ENCODE results near the gene CACNA1B.
"Not testable (repeated sequence)": the region's sequence is repeated elsewhere in the genome, so short reads cannot be mapped to it uniquely, and the experiment has no call there.

Gene CACNA1B

DNA sequence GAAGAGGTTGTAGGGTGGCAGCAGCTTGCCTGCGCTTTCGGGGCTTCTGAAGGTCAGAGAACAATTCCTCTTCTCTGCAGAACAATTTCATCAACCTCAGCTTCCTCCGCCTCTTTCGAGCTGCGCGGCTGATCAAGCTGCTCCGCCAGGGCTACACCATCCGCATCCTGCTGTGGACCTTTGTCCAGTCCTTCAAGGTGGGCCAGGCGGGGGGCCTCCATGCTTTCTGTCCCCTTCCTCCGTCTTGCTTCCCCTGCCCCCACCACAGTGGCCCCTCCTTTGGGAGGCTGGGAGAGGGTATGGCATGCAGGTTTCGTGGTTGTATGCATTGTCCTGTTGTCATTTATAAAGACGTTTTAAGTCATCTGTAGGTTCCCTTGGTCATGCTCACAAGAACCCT, 195.8 kb downstream of the CACNA1B start:
- no peak for DNase-seq (ENCODE audit: low read depth in 2 of 2)

DNA sequence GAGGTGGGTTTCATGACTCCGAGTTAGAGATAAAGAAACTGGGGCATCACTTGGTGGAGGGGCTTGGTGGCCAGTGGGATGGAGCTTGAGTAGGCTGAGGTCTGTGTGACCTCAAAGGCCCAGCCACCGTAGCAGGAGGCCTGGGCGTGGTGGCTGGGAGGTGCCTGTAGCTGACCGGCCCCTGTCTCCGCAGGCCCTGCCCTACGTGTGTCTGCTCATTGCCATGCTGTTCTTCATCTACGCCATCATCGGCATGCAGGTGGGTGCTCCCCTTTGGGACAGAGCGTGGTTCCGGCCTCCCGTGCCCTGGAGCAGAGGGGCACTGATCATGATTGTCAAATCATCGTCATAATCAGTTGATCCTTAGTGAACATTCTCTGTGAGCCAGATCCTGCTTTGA, 196.2 kb downstream of the CACNA1B start:
- DNase-seq (ENCODE audit: low read depth in 2 of 2), result no peak

DNA sequence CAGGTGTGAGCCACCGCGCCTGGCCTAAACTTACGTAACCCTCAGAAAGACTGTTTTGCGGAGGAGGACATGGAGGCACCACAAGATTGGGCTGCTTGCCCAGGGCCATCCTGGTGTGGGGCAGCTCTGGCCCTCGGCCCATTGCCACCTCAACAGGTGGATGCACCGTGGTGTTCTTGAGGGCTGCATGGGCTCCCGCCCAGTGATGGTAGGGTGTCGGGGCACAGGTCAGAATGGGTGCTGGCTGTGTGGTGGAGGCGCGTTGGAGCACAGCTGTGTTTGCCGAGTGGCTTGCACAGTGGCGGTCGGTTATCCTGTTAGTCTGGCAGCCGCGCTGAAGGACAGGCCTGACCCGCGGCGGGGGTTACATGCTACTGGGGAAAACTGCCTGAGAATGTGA, 196.9 kb downstream of the CACNA1B start:
- no peak for DNase-seq (ENCODE audit: low read depth in 2 of 2)

DNA sequence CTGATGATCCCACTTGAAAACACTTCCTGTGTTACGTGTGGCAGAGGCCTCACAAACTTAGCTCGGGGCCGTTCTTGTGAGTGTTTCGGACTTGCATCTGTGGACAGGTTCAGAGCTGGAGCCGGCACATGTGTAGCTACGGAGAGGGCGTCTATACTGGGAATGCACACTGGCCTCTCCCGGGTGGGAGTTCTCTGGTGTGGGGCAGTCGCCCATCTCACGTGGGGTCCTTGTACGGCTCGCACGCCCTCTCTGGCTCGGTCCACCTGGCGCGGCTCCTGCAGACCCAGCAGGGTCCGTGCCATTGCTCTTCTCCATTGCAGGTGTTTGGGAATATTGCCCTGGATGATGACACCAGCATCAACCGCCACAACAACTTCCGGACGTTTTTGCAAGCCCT, 197.9 kb downstream of the CACNA1B start:
- no peak for DNase-seq (ENCODE audit: low read depth in 2 of 2)

DNA sequence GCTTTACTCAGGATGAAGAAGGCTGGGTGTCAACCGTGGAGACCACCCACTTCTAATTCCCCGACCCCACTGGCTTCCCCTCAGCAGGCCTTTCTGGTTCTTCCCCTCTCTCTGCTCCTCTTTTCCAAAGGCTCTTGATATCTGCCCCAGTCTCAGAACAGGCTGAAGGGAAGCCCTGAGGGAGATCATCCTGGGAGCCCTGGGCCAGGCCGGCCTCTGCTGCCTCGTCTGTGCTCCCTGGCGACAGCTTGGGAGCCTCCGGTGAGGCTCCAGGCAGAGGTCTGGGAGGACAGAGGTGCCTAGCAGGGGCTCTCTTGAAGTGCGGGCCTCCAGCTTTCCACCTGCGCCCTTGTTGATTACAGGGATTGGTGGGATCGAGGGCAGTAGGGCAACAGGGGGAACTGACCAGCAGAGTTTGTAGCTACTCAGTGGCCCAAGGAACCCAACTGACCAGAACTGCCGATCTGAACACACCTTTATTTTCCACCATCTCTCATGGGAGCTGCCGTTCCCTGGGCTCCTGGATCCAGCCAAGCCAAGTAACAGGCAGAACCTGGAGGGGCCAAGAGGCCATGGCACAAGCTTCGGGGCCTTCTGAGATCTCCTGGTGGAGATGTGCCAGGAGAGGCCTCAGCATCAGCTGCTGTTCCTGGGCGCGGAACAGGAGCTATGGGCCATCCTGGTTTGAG, 198.5 kb downstream of the CACNA1B start:
- DNase-seq (ENCODE audit: low read depth in 2 of 2), result no peak

DNA sequence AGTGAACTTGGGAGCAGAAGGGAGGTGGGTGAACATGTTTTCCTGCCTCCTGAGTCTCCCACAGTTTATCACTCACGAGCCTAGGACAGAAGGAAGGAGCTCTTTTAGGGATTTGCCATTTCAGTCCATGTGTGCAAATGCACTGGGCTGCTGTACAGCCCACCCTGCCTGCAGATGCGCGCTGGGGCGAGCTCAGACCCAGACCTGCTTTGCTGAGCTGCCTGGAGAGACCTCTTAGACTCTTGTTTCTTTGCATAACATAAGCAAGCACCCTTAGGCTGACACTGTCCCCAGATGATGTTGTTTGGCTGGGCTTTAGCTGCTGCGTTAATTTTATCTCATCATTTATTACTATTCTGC, 199.0 kb downstream of the CACNA1B start:
- no peak for DNase-seq (ENCODE audit: low read depth in 2 of 2)

DNA sequence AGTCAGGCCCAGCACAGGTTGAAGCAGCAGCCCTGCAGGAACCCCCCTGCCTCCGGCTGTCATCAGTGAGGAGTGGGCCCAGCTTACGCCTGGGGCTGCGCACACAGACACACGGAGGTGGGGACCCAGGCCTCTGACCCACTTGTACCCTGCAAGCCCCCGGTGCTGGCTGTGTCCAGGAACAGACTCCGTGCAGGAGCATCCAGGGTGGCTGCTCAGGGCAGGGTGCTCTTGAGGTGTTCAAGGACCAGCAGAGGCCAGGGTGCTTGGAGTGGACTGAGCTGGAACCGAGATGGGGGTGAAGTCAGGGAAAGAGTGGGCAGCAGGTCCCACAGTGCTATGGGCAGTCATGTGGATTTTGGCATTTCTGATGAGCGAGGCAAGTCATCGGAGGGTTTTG, 199.5 kb downstream of the CACNA1B start:
- no peak for DNase-seq (ENCODE audit: low read depth in 2 of 2)

DNA sequence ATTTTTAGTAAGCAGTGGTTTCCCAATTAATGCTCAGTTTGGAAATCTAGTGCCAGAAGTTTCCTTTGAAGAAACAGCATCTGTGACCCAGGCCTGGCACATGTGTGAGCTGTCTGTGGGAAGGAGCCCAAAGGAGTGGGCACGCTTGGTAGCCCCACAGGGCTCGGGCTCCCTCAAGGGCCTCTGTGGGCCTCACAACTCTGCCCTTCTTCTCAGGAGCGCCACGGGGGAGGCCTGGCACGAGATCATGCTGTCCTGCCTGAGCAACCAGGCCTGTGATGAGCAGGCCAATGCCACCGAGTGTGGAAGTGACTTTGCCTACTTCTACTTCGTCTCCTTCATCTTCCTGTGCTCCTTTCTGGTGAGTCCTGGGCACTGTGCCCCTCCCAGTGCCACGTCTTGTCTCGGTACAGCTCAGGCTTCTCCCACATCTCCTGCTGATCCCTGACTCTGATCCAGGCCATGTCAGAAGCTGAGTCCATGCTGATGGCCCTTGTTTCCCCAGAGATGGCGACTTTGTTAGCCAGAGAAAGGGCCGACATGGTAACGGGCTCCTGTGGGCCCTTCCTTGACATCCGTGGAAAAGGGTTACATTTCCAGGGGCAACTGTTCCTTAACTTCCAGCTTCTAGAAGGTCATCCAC, 200.4 kb downstream of the CACNA1B start:
- DNase-seq (ENCODE audit: low read depth in 2 of 2), result no peak

DNA sequence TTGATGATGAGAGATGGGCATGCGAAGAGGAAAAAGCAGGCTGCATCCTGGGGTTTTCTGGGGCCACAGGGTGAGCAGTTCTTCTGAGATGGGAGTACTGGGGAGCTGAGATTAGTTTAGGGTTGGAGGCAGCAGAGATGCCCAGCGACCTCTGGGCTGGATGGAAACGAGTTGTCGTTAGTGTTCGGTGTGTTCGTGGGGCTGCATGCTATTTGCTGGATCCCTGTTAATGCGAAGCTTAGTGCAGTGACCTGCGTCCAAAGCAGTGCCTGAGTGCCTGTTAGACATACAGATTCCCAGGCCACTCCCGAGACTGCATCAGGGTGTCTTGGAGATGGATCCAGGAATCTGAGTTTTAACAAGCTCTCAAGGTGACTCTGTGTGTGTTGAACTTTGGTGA, 201.3 kb downstream of the CACNA1B start:
- DNase-seq (ENCODE audit: low read depth in 2 of 2), result no peak

DNA sequence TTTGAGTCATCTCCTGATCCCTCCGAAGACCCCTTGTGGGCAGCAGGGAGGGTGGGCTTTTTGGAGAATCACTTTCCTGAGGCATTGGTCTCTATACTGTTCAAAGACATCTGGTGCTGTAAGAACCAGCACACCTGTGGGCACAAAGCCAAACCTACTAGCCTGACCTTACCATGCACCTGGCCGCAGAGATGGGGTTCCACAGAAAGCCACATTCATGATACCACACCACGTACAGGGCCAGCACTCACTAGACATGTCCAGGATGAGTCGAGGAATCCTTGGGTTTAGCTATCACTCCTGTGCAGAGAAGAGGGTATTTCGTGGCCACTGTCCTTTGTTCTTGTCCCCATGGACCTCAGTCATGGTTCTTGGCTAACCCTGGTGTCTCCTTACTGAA, 203.4 kb downstream of the CACNA1B start:
- no peak for DNase-seq (ENCODE audit: low read depth in 2 of 2)

DNA sequence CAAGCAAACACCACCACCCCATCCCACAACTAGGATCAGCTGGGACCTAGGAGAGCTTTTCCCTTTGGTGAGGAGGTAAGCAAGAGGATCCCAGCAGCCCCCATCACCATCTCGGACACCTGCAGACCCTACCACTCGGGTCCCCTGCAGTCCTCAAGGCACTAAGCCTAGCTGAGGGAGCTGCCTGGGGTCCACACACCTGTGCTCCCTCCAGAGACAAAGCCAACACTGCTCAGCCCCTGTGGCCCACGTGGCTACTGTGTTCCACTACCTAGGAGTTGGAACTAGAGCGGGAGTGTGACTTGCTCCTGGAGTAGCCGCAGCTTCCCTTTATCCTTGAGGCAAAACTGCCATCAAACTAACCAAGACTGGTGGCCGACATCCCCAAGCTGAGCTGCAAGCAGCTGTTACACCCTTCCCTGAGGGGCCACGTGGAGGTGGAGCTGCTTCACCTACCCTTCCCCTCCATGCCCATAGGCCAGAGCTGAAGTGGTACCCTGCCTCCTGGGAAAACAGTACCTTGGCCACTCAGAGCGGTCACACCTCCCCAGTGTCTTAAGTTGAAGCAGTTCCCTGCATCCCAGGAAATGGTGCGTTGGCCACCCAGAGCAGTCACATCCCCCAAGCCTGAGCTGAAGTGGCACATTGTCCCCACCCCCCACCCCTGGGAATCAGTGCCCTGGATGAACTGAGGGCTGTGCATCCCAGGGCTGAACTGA, 205.5 kb downstream of the CACNA1B start:
- DNase-seq (ENCODE audit: low read depth in 2 of 2), result no peak

DNA sequence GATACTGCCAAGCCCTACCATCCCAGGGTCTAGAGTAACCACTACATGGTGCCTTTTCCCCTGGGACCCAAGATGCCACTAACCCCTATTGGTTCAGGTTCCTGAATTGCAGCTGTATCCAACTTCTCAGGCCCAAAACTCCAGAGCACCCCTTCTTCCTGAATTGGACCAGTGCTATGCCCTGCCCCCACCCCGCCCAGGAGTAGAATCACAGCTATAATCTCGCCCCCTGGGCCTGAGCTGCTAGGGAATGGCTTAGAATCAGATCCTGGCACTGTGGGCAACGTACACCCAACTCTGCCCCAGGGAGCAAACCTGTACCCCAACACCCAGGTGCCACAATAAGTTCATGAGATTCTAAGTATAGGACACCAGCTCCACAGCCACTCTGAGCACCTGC, 206.3 kb downstream of the CACNA1B start:
- DNase-seq (ENCODE audit: low read depth in 2 of 2), result no peak

DNA sequence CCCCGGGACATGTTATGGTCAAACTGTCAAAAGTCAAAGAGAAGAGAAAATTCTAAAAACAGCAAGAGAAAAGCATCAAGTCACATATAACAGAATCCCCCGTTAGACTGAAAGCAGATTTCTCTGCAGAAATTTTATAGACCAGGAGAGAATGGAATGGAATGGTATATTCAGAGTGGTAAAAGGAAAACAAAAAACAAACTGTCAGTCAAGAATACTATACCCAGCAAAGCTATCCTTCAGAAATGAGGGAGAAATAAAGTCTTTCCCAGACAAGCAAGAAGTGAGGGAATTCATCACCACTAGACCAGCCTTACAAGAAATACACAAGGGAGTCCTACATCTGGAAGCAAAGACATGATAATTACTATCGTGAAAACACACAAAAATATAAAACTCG, 208.0 kb downstream of the CACNA1B start:
- no peak for DNase-seq (ENCODE audit: low read depth in 2 of 2)

DNA sequence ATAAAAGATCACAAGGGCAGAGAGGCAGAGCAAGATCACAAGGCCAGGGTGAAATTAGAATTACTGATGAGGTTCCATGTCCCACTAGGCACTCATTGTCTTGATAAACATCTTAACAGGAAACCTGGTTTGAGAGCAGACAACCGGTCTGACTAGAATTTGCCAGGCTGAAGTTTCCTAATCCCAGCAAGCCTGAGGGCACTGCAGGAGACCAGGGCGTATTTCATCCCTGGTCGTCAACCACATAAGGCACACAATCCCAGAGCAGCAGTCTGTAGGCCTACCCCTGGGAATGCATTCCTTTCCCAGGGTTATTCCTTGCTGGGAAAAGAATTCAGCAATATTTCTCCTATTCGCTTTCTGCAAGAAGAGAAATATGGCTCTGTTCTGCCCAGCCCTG, 214.5 kb downstream of the CACNA1B start:
- not testable (repeated sequence) for DNase-seq (ENCODE audit: low read depth in 2 of 2)

DNA sequence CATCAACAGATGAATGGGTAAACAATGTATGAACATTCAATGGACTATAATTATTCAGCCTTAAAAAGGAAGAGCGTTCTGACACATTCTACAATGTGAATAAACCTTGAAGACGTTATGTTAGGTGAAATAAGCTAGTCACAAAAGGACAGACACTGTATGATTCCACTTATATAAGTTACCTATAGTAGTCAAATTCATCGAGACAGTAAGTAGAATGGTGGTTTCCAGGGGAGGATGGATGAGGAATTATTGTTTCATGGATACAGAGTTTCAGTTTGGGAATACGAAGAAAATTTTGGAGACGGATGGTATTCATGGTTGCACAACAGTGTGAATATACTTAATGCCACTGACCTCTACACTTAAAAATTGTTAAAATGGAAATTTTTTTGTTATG, 216.4 kb downstream of the CACNA1B start:
- no peak for DNase-seq (ENCODE audit: low read depth in 2 of 2)

DNA sequence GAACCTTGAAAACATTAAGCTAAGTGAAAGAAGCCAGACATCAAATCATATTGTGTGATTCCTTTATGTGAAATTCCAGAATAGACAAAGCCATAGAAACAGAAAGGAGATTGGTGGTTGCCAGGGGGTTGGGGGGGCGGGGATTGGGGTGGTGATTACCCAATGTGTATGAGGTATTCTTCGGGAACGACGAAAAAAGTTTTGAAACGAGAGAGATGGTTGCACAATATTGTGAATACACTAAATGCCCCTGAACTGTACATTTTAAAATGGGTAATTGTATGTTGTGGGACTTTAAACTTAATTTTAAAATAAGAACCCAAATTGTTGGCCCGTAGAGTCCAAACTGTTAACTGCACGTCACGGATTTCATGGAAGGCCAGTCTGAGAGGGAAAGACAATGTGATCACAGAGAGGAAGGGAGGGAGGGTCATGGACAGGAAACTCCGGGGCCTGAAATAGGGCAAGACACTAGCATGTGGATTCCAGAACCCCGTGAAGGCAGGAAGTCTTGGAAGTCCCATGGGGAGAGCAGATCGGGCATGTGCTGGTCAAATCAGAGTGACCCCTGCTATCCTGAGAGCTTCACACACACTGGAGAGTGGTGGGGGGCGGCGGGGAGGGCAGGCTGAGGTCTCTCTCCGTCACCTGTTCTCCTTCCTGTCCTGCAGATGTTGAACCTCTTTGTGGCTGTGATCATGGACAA, 218.4 kb downstream of the CACNA1B start:
- no peak for DNase-seq (ENCODE audit: low read depth in 2 of 2)

DNA sequence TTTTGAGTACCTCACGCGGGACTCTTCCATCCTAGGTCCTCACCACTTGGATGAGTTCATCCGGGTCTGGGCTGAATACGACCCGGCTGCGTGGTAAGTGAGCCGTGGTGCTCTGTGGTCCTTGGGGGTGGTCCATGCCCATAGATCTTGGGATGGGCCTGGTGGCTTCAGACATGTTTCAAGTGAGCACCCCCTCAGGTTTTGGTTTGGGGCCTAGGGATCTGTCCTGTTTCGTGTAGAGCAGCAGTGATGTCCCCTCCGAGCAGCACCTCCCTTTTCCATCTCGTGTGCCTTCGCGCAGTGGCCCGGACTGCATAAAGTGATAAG, 218.9 kb downstream of the CACNA1B start:
- no peak for DNase-seq (ENCODE audit: low read depth in 2 of 2)

DNA sequence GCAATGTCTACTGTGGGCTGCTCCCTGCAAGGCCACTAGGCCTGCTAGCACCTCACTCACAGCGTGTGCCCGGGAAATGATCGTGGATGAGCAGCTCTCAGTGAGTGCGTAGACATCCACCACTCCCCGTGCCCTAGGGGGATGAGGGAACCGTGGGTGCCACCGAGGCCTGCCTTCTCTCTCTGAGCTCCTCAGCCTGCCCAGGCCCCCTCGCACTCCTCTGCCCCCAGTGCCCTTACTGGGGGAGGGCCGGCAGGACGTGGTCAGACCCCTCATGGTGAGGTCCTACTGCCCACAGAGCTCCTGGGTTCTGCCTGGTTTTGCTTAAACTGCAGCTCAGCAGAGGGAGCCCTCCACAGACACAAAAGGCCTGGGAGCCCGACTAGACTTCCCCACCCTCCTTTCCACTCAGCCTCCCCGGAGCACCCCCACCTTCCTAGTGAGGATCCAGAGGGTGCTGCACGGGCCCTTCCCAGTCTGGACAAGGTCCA, 220.0 kb downstream of the CACNA1B start:
- DNase-seq (ENCODE audit: low read depth in 2 of 2), result no peak

DNA sequence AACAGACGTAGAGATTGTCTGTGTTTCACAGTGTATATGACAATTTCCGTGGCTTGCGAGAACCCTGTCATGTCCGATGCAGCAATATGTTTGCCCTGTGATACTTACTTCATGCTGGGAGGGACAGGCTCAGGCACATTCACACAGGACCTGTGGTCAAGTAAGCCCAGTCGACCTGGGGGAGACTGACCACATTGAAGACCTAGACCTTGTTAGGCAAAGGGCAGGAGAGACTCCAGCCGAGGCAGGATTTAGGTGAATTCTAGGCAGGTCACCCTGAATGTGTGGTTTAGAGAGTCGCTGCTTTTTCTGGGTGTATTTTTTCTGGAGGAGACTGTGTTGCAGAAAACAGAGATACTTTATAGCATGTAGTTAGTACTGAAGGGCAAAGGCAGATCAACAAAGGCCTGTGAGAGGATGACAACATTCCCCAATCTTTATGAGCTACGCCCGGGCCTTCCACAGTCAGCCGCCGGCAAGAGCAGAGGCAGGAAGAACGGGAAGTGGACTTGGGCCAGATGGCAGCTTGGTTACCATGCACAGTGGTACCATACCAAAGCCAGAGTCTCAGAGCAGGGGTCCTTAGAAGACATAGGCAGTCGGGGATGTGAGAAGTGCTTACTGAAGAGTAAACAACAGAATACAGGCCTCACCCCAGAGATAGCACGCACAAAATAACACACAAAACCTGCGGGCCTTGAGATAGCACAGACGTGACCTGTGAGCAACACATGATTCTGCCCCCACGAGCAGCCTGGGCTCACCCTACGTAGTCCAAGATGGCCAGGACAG, 220.7 kb downstream of the CACNA1B start:
- DNase-seq (ENCODE audit: low read depth in 2 of 2), result no peak

DNA sequence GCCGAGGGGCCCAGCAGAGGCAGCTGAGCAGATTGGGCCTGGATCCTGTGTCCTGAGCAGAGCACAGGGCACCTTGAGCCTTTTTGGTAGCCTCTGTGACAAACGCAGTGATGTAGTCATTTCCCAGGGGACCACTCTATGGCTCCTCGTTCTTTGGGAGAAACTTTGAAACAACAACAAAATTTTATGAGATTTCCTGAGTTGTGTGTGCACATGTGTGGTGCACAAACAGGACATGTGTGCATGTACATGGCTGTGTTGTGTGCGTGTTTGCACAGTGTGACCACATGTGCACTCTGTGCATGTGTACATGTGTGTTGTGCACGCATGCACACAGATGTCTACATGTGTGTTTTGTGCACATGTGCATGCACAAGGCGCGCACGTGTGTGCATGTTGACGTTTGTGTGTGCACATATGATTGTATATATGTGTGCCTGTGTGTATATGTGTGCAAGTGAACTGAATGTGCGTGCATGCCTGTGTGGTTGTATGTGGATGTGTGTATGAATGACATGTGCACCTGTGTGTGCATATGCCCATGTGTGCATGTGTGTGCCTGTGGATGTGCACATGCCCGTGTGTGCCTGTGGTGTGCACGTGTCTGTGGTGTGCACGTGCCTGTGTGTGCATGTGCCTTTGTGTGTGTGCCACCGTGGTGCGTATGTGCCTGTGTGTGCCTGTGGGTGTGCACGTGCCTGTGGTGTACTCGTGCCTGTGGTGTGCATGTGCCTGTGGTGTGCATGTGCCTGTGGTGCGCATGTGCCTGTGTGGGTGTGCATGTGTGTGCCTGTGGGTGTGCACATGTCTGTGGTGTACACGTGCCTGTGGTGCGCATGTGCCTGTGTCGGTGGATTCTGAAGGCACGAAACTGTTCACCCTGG, 221.6 kb downstream of the CACNA1B start:
- DNase-seq (ENCODE audit: low read depth in 2 of 2), result no peak

Data from stimulated activated CD4-positive, alpha-beta T cell treated with anti-CD3 and anti-CD28 coated beads, Interleukin-1b, Interleukin-23, amount 100 ng/mL, for 4 hours (primary cell).